Prostate gland (tissue), 2 donors: ENCODE data around the gene WNK2.

ENCODE experiments used
- POLR2A ChIP-seq: fragments of 450-650 bp; IDR thresholded peaks from one replicate; pipeline ENCODE4 v1.6.1; 2016; ENCODE audit warnings: antibody characterized with exemption, mild to moderate bottlenecking
- POLR2AphosphoS5 ChIP-seq: sonication (generic); formaldehyde crosslinking; IDR thresholded peaks from one replicate; pipeline ENCODE4 v1.6.1; 2017; ENCODE audit warnings: antibody characterized with exemption
- TF ChIP-seq, protein P1 (sequence below), 4 experiments: fragments of 200-600 bp in 2 of 4; fragments of 450-650 bp in 2 of 4; sonication (generic) in 2 of 4; IDR thresholded peaks; 1 replicate in 3 of 4; 2 replicates in 1 of 4; pipeline ENCODE4 v1.5.1; 2016 to 2019; ENCODE audit warnings: antibody characterized with exemption in 4 of 4, mild to moderate bottlenecking in 2 of 4, moderate library complexity in 2 of 4

- TF ChIP-seq, protein P1, sequence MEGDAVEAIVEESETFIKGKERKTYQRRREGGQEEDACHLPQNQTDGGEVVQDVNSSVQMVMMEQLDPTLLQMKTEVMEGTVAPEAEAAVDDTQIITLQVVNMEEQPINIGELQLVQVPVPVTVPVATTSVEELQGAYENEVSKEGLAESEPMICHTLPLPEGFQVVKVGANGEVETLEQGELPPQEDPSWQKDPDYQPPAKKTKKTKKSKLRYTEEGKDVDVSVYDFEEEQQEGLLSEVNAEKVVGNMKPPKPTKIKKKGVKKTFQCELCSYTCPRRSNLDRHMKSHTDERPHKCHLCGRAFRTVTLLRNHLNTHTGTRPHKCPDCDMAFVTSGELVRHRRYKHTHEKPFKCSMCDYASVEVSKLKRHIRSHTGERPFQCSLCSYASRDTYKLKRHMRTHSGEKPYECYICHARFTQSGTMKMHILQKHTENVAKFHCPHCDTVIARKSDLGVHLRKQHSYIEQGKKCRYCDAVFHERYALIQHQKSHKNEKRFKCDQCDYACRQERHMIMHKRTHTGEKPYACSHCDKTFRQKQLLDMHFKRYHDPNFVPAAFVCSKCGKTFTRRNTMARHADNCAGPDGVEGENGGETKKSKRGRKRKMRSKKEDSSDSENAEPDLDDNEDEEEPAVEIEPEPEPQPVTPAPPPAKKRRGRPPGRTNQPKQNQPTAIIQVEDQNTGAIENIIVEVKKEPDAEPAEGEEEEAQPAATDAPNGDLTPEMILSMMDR (IDR thresholded peaks at IDR 0.05) = no peak
- TF ChIP-seq POLR2AphosphoS5 (no peak), POLR2A (no peak)
These were observed 159.7 kb downstream of the WNK2 start for GRCh38 chr9:93343663-93344062.
